Esophagus mucosa (tissue), 1 donor: ENCODE results near the gene HOXC4. TPM values are rescaled to one million over a fixed set of nuclear protein-coding genes. Genes with fewer than 3 reads are reported as not detected.
"Not testable (repeated sequence)": the region's sequence is repeated elsewhere in the genome, so short reads cannot be mapped to it uniquely, and the experiment has no call there.

ENCODE experiments used
- ATAC-seq: fragments of 200-7000 bp; cut with Tn5 transposase; one replicate; pipeline ENCODE4 v1.9.1; 2020
- total RNA-seq: library from RNA; stranded (reverse); gene quantifications from one replicate; pipeline ENCODE4 v1.2.4, GENCODE V29; 2023
- donor health status: DM: yes; HTN: yes; CAD: no.

The HOXC4 gene
- total RNA-seq, 1 donor from 2014 or later = 5.1 TPM

DNA sequence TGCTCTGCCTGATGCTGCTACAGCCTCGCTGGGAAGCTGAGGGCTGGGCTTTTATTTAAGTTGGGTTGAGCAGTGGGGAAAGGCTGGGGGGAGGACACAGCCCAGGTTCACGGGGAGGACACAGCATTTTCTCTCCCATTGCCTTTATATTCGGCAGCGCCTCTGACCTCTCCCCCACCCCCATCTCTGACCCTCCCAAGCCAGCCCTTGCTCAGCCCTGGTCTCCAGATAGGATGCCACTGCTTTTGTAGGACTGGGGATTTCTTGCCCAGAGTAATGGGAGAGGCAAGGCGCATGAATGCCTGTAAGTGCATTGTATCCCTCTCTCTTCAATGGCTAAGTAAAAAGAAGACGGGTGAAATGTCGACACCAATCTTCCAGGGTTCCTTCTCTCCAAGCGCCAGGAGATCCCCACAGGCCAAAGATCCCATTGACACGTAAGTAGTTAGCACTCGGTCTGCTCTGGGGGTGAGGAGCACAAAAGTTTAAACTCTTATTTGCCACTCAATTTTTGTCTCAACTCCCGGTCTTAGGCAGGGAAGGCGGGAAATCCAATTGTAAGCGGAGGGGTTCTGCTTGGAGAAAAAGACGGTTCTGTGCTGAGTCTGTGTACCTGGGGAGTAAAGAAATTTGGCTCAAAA lies 4.6 kb downstream of the HOXC4 start:
- ATAC-seq = no peak

DNA sequence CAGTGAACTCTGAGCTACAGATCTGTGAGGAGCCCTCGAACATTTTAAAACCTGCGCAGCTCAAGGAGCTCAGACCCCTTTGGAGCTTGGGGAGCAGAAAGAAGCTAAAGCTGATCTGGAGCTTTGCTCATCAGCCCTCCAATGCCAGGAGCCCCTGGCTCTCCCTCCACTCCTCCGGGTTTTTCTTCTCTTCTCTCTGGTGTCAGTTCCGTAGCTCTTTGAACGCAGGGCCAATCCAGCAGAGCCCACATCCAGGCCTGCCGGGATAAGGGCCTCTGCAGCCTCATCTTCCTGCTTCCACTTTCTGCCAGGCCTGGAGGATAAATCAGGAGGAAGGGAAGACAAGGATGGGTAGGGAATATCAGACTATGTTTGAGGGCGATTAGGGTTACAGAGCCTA lies 6.0 kb downstream of the HOXC4 start:
- no peak for ATAC-seq

DNA sequence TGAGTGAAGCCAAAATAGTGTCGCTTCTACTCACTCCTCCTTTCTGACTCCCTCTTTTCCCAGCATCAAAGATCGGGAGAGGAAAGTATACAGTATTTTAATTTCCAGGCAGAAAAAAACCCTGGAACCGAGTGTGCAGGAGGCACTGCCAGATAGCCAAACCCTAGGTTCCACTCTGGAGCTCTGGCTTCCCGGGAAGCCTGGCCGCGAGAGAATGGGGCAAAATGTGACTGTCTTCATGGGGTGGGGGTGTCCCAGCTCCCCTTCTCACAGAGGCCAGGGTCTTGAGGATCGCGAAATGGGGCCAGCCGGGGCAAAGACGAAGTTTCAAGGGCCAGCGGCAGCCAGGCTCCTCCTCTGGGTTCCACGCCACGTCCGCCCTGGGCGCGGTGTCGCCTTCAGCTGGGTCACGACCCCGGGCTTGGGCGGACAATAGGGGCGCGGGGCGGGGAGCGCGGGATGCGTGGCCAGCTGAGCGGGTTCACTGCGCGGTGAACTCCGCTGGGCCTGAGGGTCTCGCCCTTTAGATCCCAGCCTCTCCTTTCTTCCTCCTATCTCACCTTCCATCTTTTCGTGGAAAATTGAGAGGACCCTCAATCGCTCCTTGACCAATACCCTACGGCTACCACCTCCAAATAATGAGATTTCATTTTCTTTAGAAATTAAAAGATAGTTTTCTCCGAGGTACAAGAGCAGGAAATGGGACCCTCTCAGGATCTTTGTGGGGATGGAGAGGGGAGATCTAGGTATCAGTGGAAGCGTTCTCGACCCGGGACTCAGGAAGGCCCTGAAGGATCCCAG lies 6.7 kb downstream of the HOXC4 start:
- ATAC-seq = no peak

DNA sequence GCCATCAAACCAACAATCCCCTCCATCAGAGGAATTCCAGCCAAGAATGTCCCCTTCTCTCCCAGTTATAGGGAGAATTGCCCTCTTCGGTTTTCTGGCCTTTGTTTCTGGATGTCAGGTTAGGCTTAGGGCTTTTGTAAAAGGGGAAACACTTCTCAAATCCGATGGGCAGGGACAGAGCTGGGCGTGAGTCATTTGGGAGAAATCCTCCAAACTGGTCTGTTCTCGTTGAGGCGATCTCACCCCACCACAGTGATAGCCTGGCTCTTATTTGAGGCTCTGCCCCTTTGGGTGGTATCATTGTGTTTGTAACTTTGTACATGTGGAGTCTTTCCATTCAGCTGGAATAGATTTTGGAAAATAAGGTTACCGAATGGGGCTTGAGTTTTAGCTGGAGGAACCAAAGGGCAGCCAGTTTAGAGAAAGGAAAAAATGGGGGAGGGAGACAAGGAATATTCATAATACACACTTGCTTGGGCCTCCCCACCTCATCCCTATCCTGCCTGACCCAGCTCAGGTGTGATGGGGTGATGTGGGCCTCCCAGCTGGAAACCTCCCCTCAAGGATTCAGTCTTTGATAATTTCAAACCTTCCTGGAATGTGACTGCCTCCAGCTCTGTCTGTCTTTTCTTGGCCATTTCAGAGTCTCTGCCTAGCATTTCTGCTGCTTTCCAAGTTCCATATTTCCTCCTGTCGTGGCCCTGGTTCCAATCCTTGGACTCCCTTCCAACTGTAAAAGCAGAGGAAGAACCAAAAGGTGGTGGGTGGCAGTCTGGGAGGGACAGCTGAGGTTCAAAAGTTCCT lies 7.5 kb downstream of the HOXC4 start:
- no peak for ATAC-seq

DNA sequence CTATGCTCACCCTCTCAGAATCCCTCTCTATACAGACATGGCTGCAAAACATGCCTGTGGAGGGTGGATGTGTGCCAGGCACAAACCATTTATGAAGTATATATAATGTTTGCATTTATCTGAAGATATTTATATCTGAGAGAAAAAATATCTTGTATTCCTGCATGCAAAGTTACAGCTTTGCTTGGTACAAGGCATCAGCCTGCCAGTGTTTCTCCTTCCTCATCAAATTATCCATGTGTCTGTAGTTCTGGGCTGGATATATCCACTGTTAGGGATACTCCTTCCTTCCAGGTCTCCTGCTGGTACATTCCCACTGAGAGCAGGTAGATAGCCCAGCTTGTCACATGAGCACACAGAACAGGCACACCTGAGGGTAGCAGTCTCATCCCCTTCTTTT lies 12.0 kb downstream of the HOXC4 start:
- ATAC-seq = no peak

DNA sequence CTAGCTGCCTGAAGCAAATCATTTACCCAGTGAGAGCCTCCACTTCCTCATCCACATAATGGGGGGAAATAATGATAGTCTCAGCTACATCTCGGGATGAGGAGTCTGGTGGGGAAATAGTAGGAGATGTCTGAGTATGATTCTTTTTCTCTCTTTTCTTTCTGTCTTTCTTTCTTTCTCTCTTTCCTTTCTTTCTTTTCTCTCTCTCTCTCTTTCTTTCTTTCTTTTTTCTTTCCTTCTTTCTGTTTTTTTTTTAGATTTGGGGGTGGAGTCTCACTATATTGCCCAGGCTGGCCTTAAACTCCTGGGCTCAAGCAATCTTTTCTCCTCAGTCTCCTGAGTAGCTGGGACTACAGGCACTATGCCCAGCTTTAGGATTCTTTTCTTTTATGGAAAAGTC lies 12.8 kb downstream of the HOXC4 start:
- ATAC-seq = no peak

DNA sequence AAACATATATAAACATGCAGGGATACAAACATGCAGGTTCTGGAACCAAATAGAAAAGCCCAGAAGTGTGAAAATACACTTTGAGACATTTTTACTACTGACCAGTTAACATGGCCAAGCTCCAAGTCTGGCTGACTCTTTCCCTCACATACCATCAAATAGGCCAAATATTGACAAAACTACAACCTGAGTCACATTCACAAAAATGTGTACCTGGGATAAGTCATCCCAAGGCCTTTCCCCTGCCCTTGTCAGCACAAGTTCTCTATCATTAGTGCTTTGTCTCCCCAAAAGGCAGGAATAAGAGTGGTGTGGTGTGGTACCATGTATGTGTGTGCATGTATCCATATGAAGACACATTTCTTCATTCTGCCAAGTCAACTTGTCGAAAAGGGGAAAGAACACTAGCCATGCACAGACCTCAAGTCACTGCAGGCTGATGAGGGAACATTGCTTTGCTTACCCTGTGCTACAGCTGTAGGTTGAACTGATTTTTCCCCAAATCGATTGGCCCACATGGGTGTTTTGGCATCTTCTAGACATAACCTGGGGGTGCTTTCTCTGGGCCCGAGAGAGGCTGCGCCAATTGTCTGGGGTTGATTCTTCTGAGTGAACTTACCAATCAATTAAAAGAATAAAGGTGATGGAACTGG lies 14.9 kb downstream of the HOXC4 start:
- ATAC-seq = no peak

DNA sequence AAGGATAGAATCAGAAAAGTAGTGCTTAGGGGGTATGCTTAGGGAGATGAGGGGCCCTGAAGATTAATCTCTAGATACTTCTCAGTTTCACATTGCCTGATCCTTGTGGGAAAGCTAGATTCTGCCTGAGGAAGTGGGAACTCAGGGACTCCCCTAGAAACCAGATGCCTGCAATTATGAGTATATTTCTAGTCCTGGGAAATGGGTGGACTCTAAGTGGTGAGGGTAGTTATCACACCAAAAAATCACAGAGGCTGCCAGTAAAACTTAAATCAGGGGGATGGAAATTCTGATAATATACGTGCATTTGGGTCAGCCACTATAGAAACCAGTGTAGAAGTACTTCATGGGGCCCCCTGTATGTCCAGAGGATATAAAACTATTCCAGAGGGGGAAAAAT lies 18.3 kb downstream of the HOXC4 start:
- ATAC-seq = no peak

DNA sequence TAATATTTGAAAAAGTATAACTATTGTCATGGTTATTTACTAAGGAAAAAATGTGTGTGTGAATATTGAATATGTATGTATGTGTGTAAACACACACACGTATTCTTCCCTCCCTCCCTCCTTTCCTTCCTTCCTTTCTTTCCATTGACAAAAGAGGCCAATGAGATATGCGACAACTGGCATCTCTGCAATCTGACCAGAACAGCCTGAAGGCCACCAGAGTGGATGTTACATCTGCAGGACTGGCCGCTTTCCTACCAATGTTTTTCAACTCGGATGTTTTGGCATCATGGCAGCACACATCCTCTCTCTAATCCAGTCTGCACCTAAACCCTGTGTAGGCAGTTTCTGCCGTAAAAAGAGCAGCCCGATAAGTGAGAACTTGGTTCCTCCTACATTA lies 20.7 kb downstream of the HOXC4 start:
- ATAC-seq = no peak

DNA sequence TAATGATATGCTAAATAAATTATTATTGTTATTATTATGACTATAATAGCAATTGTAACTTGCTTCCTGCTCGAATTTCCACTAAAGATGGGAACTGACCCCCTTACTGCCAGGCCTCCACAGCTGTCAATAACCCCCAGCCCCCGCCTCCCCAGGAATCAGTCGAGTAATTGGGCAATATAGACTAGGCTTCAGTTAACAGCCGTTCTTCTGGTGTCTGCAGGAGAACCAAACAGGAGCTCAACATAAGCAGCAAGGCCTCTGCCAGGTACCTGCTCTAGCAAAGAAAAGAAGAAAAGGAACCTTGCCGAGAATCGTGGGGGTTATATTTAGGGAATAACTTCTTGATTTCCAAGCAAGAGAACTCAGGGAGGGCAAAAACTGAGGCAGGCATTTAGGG lies 21.8 kb downstream of the HOXC4 start:
- no peak for ATAC-seq

DNA sequence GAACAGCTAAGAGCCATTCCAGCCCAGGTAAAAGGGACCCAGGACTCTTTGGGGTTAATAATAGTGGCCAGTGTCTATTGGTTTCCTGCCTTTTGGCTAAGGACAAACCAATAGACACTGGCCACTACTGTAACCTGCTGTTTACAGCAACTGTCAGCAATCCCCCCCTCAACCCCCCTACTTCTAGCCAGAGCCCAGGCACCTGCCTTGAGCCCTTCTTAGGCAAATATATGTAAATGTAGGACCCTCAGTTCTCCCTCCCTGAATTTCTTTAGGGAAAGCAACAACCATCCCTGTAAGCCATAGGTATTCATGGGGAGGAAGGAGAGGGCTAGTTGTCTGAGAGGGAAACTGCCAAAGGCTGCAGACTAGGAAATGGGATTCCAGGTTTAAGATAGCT lies 22.3 kb downstream of the HOXC4 start:
- no peak for ATAC-seq

DNA sequence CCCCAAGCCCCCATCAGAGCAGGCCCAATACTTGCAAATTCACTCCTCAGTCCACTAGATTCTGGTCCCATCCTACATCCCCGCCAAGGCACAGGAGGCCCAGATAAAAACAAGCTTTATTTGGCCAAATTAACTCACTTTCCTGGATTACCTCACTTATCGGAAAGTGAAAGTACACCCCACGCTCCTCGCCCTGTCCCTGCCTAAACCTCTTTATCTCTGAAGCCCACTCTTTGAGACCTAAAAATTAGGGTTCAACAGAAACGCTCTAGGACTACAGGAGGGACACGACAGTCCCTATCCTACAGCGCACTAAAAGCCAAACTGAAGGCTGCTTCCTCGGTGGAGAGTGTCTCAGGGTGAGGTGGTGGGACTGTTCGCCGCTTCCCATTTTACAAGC lies 24.2 kb downstream of the HOXC4 start:
- not testable (repeated sequence) for ATAC-seq

DNA sequence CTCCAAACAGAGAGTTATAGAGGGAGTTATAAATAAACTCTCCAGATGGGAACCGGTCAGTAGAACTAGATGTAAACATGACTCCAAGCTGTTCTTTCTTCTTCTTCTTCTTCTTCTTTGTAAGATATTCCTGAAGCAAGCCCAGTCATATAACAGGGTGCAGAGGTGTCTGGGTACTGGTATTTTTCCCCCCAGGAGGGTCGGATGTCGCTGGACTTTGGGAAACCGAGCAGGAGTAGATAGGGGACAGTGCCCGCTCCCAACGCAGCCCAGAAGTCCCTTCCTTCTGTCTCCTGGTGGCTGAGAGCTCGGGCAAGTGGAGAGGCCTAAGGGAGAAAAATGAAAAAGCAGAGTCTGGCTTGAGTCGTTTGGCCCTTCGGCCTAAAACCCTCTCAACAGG lies 25.5 kb downstream of the HOXC4 start:
- ATAC-seq = not testable (repeated sequence)

DNA sequence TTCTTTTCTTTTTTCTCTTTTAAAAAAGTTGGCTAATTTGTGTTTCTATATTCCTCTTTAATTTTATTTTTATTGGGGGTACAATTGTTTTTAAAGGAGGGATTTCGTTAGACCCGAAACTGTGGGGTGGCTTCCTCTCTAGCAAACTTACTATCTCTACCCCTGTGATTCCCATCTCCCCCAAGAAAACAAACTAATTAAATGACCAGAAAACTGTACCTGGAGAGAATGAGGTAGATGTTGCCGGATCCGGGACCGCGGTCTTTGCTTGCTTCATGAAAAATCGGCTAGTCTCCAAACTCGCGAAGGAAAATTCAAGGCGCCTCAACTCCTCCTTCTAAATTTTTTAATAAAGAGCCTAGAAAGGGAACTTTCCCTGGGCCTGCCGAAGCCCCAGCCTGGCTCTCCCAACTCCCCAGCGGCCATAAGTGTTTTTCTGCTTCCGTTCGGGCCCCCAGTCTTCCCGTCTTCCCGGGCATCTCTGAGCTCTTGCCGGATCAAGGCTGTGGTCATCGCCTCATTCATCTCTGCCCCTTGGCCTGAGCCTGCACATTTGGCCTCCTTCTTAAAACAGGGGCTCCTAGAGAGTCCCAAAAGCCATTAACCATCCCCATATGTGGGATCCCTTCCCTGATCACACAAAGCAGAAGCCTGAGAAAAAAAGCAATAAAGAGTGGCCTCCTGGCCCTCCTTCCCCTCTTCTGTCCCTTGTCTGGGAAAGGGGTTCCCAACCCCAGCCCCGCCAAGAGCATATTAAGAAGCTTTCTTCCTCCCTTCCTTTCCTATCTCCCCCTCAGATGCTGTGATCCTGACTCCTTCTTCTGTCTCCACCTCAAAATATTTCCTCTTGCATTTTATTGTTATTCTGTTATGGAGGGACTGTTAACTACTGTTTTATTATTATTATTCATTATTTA lies 26.6 kb downstream of the HOXC4 start:
- ATAC-seq = not testable (repeated sequence)

DNA sequence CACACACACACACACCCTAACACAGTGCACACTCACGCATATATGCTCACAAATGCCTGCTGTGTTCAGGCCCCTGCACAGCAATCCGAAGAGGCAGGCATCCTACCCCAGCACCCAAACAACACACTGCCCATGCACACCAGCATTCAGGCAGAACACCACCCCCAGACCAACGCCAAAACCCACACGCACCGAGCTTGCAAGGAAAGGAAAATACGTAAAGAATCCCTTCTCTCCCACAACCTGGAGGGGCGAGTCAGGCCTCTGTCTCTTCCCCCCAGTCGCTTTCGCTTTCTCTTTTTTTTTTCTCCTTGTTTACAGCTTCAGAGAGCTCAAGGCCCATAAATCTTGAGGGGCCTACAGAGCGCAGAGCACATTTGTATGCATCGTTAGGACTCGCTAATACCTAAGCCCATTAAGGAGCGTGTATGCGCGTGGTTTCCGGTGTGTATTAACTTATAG lies 27.4 kb downstream of the HOXC4 start:
- ATAC-seq = not testable (repeated sequence)

DNA sequence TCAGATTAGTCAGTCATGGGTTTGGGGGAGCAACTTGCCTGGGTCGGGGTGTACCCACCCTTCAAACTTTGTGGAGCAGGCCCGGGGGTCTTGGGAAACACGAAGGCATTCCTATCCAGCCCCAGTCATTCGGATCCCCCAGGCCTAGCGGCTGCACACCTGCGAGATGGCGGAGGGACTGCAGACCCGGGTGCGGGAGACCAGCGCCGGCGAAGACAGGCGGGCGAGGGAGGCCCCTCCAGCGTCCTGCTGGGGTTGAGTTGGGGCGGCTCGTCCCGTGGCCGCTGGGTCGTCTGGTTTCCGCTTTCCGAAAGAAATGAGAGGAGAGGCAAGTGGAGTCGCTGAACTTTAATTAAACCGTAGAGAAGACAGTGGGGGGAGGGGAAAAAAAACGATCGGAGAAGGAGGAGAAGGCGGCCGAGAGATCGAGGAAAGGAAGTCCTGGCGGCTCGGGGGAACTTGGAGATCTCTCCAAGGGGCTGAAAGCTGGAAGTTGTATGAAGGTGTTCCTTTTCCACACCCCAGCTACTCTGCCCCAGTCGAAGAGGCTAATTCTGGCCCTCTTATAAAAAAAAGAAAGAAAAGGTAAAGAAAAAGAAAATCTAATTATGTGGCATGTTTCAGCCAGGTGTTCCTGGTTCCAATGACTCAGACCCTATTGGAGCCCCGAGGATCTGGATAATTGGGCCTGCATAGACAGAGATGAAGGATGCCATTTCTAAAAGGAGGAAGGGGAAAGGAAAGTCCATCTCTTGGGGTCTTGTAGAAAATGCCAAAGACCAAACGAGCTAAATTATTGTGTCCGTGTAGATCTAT lies 28.2 kb downstream of the HOXC4 start:
- ATAC-seq = not testable (repeated sequence)

DNA sequence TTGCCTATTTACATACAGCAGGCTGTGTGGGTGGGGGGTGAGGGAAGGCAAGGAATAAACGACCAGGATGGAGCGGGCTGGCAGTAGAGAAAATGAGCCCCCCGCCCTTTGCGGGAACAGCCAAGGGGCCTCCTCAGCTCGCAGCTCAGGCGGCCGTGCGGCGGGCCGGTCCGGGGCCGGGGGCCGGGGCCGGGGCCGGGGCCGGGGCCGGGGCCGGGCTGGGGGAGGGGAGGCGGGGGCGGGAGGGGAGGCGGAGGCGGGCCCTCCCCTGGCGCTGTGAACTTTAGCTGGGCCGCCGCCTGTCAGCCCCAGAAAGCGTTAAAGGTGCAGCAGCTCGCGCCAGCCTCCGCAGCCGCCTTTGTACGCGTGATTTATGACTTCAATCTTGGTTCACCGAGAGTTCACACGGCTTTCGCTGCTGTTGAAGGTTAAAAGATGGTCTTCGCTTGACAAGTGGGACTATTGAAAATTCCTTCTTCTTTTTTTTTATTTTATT lies 28.8 kb downstream of the HOXC4 start:
- ATAC-seq = no peak

DNA sequence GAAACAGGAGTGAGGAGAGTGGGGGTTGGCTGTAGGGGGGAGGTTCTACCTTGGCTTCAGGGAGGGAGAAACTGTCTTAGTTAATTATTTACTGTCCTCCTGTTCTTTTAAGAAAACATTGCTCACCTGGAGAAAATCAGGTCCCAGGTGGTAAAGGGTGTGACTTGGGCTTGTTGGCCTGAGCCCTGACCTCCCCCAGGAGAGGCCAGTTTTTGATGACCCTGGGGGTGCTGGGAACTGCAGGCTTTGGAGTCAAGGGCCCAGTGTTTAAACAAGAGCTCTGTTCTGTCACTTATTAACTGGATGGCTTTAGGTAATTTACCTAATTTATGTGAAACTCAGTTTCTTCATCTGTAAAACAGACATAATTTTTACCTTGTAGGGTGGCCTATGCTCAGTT lies 34.4 kb downstream of the HOXC4 start:
- not testable (repeated sequence) for ATAC-seq

DNA sequence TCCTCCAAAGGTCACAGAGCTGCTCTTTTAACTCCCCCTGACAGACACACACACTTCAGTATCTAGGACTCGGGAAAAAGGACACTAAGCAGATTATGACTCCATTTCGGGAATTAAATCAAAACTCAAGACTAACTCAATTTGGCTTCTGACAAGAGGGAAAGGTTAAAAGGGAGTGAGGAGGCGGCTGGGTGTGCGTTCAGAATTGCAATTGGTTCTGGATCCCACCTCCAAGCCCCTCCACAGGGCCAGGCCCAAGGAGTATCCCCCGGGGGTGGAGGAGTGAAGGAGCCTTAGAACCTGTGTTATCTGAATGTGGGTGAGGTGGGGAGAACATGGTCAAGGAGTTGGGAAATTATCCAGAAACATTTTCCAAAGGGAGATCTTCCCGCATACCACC lies 35.8 kb downstream of the HOXC4 start:
- not testable (repeated sequence) for ATAC-seq

DNA sequence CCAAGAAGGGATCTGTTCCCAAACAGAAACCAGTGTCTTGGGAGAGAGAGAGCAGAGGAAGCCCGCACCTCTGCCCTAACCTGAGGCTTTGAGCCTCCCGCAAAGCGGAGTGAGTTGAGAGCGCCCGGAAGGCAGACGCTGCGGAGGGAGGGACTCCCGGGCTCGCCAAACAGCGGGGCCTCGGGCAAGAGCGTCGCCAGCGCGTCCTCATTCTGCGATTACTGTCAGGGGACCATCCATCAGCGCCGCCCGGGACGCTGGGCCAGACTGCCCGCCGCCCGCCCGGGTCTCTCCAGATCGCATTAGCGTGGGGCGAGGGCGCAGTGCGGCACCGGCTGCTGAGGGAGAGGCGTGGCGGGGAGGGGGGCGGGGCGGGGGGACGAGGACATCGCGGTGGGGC lies 36.7 kb downstream of the HOXC4 start:
- not testable (repeated sequence) for ATAC-seq

DNA sequence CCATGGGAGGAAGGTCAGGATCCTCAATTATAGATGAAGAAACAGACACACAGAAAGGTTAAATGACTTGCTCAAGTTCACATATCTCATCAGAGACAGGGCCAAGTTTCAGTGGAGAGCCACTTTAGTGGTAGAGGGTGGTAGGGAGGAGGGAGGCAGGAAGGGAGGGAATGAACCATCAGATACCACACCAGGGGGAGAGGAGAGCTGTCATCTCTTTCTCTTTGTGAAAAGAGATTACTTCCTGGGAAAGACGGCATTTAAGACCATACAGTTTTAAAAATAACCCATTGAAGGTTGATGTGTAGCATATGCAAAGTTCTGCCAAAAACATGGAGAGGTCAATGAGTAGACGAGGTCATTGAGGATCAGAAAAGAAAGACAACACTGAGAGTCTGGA lies 39.3 kb downstream of the HOXC4 start:
- ATAC-seq = not testable (repeated sequence)
